Measurements from ENCODE around the gene STC2.

Gene STC2

GRCh38 chr5:173311818-173312585 is 16.2 kb downstream of the STC2 start:
- H3K27ac ChIP-seq, result no peak overlapping the region
- H3K4me3 ChIP-seq (IDR thresholded peaks at IDR 0.05; ENCODE audit: insufficient read depth, low read depth, low read length), result no peak overlapping the region
- no peak overlapping the region for H3K4me2 ChIP-seq
- H3K4me1 ChIP-seq (ENCODE audit: low read depth, poor library complexity, severe bottlenecking), result no peaks in the 10 kb centered on the region
- TF ChIP-seq, protein P1, sequence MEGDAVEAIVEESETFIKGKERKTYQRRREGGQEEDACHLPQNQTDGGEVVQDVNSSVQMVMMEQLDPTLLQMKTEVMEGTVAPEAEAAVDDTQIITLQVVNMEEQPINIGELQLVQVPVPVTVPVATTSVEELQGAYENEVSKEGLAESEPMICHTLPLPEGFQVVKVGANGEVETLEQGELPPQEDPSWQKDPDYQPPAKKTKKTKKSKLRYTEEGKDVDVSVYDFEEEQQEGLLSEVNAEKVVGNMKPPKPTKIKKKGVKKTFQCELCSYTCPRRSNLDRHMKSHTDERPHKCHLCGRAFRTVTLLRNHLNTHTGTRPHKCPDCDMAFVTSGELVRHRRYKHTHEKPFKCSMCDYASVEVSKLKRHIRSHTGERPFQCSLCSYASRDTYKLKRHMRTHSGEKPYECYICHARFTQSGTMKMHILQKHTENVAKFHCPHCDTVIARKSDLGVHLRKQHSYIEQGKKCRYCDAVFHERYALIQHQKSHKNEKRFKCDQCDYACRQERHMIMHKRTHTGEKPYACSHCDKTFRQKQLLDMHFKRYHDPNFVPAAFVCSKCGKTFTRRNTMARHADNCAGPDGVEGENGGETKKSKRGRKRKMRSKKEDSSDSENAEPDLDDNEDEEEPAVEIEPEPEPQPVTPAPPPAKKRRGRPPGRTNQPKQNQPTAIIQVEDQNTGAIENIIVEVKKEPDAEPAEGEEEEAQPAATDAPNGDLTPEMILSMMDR (conservative IDR thresholded peaks at IDR 0.05; ENCODE audit: low read depth, low read length), result no peak
- no peaks in the 10 kb centered on the region for H4K20me1 ChIP-seq (ENCODE audit: insufficient read depth)
- no peak overlapping the region for H2AFZ ChIP-seq (ENCODE audit: low read depth)
- H3K36me3 ChIP-seq (ENCODE audit: insufficient read depth), result no peaks in the 10 kb centered on the region
- no peaks in the 10 kb centered on the region for H3K27me3 ChIP-seq (ENCODE audit: insufficient read depth, low read depth)
- H3K79me2 ChIP-seq (ENCODE audit: insufficient read depth, low read depth), result no peaks in the 10 kb centered on the region
- H3K9ac ChIP-seq, result no peak overlapping the region

DNA sequence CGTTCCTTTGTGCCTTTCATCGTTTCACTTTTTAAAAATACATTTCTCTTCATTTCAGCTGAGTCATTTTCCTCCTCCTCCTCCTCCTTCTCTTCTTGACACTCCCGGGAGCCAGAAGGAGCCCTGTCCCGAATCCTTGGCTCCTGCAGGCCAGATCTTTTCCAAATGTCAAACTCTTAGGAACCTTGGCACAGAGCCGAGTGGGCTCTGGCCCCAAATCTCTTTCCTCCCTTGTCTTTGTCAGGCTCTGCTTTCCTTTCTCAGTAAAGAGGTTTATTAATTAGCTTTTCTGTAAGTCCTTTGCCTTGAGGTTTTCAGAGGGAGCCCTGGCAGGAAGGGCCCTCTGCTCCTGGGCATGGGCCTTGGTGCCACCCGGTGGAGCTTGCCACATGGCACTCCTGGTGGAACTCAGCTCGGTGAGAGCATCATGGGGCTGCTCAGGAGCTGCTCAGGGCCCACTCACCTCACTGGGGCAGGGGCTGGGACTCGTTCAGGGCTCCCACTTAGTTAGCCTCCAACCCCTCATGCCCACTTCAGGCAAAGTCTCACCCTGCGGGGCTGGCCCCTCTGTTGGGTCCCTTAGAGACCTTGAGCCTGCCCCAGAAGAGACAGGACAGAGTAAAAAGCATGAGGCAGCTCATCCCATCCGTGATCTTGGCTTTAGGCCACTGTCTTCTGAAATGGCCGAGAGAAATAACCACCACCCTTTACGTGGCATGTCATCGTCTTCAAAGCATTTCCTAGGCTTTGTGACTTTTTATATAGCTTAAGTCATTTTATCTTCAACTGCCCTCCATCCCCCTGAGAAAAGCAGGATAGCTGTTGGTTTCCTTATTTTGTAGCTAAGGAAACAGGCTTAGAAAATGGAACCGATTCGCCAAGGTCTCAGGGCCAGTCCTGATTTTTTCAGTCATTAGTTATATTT is 17.1 kb downstream of the STC2 start:
- no peak overlapping the region for H2AFZ ChIP-seq (ENCODE audit: low read depth)
- no peak overlapping the region for H3K27ac ChIP-seq
- H3K36me3 ChIP-seq (ENCODE audit: insufficient read depth), result no peaks in the 10 kb centered on the region
- no peaks in the 10 kb centered on the region for H4K20me1 ChIP-seq (ENCODE audit: insufficient read depth)
- H3K4me3 ChIP-seq (IDR thresholded peaks at IDR 0.05; ENCODE audit: insufficient read depth, low read depth, low read length), result no peak overlapping the region
- TF ChIP-seq, protein P1 (conservative IDR thresholded peaks at IDR 0.05; ENCODE audit: low read depth, low read length), result no peak
- no peak overlapping the region for H3K9ac ChIP-seq
- no peaks in the 10 kb centered on the region for H3K4me1 ChIP-seq (ENCODE audit: low read depth, poor library complexity, severe bottlenecking)
- H3K79me2 ChIP-seq (ENCODE audit: insufficient read depth, low read depth), result no peaks in the 10 kb centered on the region
- H3K4me2 ChIP-seq, result no peak overlapping the region
- no peaks in the 10 kb centered on the region for H3K27me3 ChIP-seq (ENCODE audit: insufficient read depth, low read depth)

- Histone ChIP-seq H4K20me1 (ENCODE audit: insufficient read depth) (no peaks in the 10 kb centered on the region), H3K4me3 (IDR thresholded peaks at IDR 0.05; ENCODE audit: insufficient read depth, low read depth, low read length) (no peak overlapping the region), H2AFZ (ENCODE audit: low read depth) (no peak overlapping the region), H3K27ac (no peak overlapping the region), H3K9ac (no peak overlapping the region), H3K27me3 (ENCODE audit: insufficient read depth, low read depth) (no peaks in the 10 kb centered on the region), H3K4me2 (no peak overlapping the region), H3K79me2 (ENCODE audit: insufficient read depth, low read depth) (no peaks in the 10 kb centered on the region), H3K4me1 (ENCODE audit: low read depth, poor library complexity, severe bottlenecking) (no peaks in the 10 kb centered on the region), H3K36me3 (ENCODE audit: insufficient read depth) (no peaks in the 10 kb centered on the region)
- TF ChIP-seq, protein P1 (conservative IDR thresholded peaks at IDR 0.05; ENCODE audit: low read depth, low read length), result no peak
Measured at GRCh38 chr5:173310218-173310769, 17.9 kb downstream of the STC2 start.

DNA sequence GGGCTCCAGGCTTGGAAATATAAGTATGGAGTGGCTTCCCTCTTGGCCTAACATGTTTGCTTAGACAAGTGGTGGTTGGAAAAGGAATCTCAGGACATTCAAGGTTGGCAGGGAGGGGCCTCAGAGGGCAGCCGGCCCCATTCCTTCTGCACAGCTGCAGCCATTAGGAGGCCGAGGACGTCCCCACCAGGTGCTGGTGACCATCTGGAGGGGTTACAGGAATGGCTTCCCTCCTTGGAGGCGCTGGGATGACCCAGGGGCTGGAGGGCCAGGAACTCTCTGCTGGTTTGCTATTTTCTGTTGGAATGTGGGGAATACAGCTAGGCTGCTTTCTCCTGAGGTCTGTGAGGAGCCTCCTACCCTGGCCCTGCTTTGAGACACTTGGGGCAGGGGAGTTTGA is 18.5 kb downstream of the STC2 start:
- Histone ChIP-seq H3K27ac (no peak overlapping the region), H4K20me1 (ENCODE audit: insufficient read depth) (no peaks in the 10 kb centered on the region)

More for the DNA sequence above, 18.5 kb downstream of the STC2 start:
- no peaks in the 10 kb centered on the region for H3K79me2 ChIP-seq (ENCODE audit: insufficient read depth, low read depth)
- no peaks in the 10 kb centered on the region for H3K36me3 ChIP-seq (ENCODE audit: insufficient read depth)
- H2AFZ ChIP-seq (ENCODE audit: low read depth), result no peak overlapping the region
- no peak overlapping the region for H3K4me2 ChIP-seq
- TF ChIP-seq, protein P1 (conservative IDR thresholded peaks at IDR 0.05; ENCODE audit: low read depth, low read length), result no peak
- no peaks in the 10 kb centered on the region for H3K4me1 ChIP-seq (ENCODE audit: low read depth, poor library complexity, severe bottlenecking)
- no peaks in the 10 kb centered on the region for H3K27me3 ChIP-seq (ENCODE audit: insufficient read depth, low read depth)
- no peak overlapping the region for H3K9ac ChIP-seq
- no peak overlapping the region for H3K4me3 ChIP-seq (IDR thresholded peaks at IDR 0.05; ENCODE audit: insufficient read depth, low read depth, low read length)

All from KMS-11 (cell line).